Loucy (cell line): ENCODE measurements around the gene GNB1.

Experiments used
- H2AFZ ChIP-seq: fragments of 200-600 bp; sonication (generic); 2 replicates; pipeline ENCODE4 v1.6.0; 2016; ENCODE audit warnings: antibody characterized with exemption, mild to moderate bottlenecking, low read length, moderate library complexity
- H3F3A ChIP-seq: fragments of 200-600 bp; 2 replicates; pipeline ENCODE4 v1.6.0; 2016; ENCODE audit warnings: antibody characterized with exemption, low read depth, mild to moderate bottlenecking
- H3K27me3 ChIP-seq: fragments of 200-600 bp; sonication (generic); 2 replicates; pipeline ENCODE4 v1.6.1; 2014; ENCODE audit warnings: low read length, mild to moderate bottlenecking; ENCODE audit not compliant: insufficient read depth, poor library complexity, severe bottlenecking
- H3K36me3 ChIP-seq: fragments of 200-600 bp; sonication (generic); 2 replicates; pipeline ENCODE4 v1.6.1; 2016; ENCODE audit warnings: low read length; ENCODE audit not compliant: insufficient read depth
- H3K4me1 ChIP-seq: fragments of 200-600 bp; sonication (generic); 2 replicates; pipeline ENCODE4 v1.5.1; 2014; ENCODE audit warnings: low read length, mild to moderate bottlenecking; ENCODE audit not compliant: insufficient read depth, poor library complexity, severe bottlenecking
- H3K4me2 ChIP-seq: fragments of 200-600 bp; sonication (generic); 2 replicates; pipeline ENCODE4 v1.6.0; 2014; ENCODE audit warnings: antibody characterized with exemption, low read length, low read depth, mild to moderate bottlenecking; ENCODE audit not compliant: poor library complexity, severe bottlenecking
- H3K4me3 ChIP-seq: fragments of 200-600 bp; sonication (generic); 2 replicates; pipeline ENCODE4 v1.5.1; 2014; ENCODE audit warnings: low read length, mild to moderate bottlenecking, mixed read lengths; ENCODE audit not compliant: poor library complexity, severe bottlenecking
- H3K79me2 ChIP-seq: fragments of 200-600 bp; sonication (generic); 2 replicates; pipeline ENCODE4 v1.6.1; 2014; ENCODE audit warnings: low read length; ENCODE audit not compliant: insufficient read depth
- H3K9ac ChIP-seq: fragments of 200-600 bp; sonication (generic); 2 replicates; pipeline ENCODE4 v1.6.0; 2014; ENCODE audit warnings: mild to moderate bottlenecking, low read depth, low read length, moderate library complexity; ENCODE audit not compliant: poor library complexity, severe bottlenecking
- H3K9me2 ChIP-seq: fragments of 200-600 bp; sonication (generic); replicated peaks from 2 replicates; pipeline ENCODE4 v1.6.1; 2016; ENCODE audit warnings: low read depth, low read length, mixed read lengths
- H3K9me3 ChIP-seq: fragments of 200-600 bp; sonication (generic); 2 replicates; pipeline ENCODE4 v1.6.1; 2014; ENCODE audit warnings: mild to moderate bottlenecking, antibody characterized with exemption, low read length, low read depth; ENCODE audit not compliant: insufficient read depth
- H4K20me1 ChIP-seq: fragments of 200-600 bp; sonication (generic); 2 replicates; pipeline ENCODE4 v1.6.0; 2014; ENCODE audit warnings: antibody characterized with exemption, low read length, mild to moderate bottlenecking; ENCODE audit not compliant: insufficient read depth, poor library complexity, severe bottlenecking
- EZH2phosphoT487 ChIP-seq: fragments of 200-600 bp; IDR thresholded peaks from 2 replicates; pipeline ENCODE4 v1.6.1; 2018; ENCODE audit warnings: antibody characterized with exemption, mild to moderate bottlenecking, moderate library complexity, borderline replicate concordance
- TF ChIP-seq, protein P1 (sequence below): fragments of 200-600 bp; sonication (generic); conservative IDR thresholded peaks from 2 replicates; pipeline ENCODE4 v1.5.1; 2014; ENCODE audit warnings: mild to moderate bottlenecking, antibody characterized with exemption, low read length

GNB1 gene

DNA sequence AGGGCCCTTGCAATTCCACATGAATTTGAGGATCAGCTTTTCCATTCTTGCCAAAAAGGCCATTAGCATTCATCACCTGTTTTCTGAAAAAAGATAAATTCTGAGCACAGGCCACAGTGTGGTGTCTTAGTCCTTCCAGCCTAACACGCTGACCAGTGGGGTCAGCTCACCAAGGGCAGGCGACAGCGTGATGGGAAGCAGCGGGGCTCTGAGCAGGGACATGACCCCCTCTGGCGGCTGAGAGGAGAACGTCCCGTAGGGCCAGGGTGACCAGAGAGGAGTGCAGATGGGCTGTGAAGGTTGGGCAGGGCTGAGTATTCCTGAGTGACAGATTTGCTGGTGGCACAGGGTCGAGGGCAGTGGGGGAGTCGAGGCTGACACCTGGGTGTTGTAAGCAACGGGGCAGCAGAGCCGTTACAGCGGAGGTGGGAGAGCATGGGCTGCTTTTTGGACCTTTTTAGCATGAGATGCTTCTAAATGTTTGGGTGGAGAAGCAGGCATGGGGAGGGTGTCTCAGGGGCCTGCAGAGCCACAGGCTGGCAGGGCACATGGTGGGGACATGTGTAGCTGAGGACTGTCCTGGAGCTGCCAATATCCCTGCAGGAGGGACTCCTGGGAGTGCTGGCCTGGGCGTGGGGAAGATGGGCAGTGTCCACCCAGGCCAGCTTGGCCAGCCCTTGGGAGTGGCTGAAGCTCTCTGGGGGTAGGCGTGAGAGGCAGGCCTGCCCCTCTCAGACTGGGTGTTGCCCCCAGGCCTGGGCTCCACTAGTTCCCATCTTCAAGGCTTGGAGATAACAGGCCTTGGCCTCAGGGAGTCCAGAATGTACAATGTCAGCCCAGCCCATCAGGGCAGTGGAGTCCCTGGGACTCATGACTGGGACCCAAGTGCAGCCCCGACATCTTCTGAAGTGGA is 15.6 kb upstream of the GNB1 start:
- no peaks in the 10 kb centered on the region for H3F3A ChIP-seq
- H3K9me2 ChIP-seq: no peaks in the 10 kb centered on the region
- H4K20me1 ChIP-seq: no peaks in the 10 kb centered on the region
- H3K4me1 ChIP-seq: peaks cover 10% of the 10 kb centered on the region
- H3K9me3 ChIP-seq: no peaks in the 10 kb centered on the region
- H3K9ac ChIP-seq: peak overlapping the region; percentile 58
- H3K27me3 ChIP-seq: no peaks in the 10 kb centered on the region
- no peak overlapping the region for H3K4me2 ChIP-seq
- no peaks in the 10 kb centered on the region for H3K79me2 ChIP-seq
- no peaks in the 10 kb centered on the region for H3K36me3 ChIP-seq
- peak overlapping the region; percentile 19; the same call in 1 of the 2 replicates for H2AFZ ChIP-seq
- TF ChIP-seq, protein P1, sequence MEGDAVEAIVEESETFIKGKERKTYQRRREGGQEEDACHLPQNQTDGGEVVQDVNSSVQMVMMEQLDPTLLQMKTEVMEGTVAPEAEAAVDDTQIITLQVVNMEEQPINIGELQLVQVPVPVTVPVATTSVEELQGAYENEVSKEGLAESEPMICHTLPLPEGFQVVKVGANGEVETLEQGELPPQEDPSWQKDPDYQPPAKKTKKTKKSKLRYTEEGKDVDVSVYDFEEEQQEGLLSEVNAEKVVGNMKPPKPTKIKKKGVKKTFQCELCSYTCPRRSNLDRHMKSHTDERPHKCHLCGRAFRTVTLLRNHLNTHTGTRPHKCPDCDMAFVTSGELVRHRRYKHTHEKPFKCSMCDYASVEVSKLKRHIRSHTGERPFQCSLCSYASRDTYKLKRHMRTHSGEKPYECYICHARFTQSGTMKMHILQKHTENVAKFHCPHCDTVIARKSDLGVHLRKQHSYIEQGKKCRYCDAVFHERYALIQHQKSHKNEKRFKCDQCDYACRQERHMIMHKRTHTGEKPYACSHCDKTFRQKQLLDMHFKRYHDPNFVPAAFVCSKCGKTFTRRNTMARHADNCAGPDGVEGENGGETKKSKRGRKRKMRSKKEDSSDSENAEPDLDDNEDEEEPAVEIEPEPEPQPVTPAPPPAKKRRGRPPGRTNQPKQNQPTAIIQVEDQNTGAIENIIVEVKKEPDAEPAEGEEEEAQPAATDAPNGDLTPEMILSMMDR: peak; percentile 97
- TF ChIP-seq EZH2phosphoT487: no peak
- H3K4me3 ChIP-seq: no peak overlapping the region

- H3K9ac ChIP-seq: no peak overlapping the region
- H3K9me3 ChIP-seq: no peaks in the 10 kb centered on the region
- H3K4me2 ChIP-seq: no peak overlapping the region
- H3K27me3 ChIP-seq: no peaks in the 10 kb centered on the region
- H4K20me1 ChIP-seq: no peaks in the 10 kb centered on the region
- peaks cover 30% of the 10 kb centered on the region for H3K4me1 ChIP-seq
- H3K4me3 ChIP-seq: no peak overlapping the region
- H3F3A ChIP-seq: no peaks in the 10 kb centered on the region
- no peaks in the 10 kb centered on the region for H3K36me3 ChIP-seq
- no peak overlapping the region for H2AFZ ChIP-seq
- H3K9me2 ChIP-seq: no peaks in the 10 kb centered on the region
- no peaks in the 10 kb centered on the region for H3K79me2 ChIP-seq
- TF ChIP-seq EZH2phosphoT487: no peak
- TF ChIP-seq, protein P1: no peak
Measured at GRCh38 chr1:1903224-1903623, 12.3 kb upstream of the GNB1 start.

DNA sequence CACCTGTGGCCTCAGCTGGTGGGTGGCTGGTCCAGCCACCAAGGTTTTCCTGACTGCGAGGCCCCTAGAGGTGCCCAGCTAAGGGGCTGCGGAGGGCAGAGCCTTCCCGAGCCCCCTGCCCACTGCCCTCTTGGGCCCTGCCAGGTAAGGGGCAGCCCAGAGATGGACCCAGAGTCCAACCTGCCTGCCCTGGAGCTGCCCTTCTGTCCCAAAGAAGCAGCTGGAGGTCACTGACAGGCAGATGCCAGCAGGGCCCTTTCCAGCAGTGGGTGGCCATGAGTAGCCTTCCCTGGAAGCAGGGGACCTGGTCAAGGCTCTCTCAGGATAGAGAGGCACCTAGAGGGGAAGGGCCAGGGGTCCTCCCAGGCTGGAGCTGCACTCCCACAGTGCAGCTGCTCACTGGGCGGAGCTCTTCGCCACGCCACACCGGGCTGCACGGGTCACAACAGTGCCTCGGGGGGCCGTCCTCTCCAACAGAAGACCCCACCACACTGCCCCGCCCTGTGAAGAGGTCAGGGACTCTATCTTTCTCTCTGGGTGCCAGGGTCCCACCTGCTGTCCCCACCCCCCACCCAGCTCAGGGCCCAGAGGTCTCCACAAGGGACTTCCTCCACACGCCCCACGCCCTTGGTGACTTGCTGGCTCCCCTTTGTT is 10.9 kb upstream of the GNB1 start:
- no peaks in the 10 kb centered on the region for H3K36me3 ChIP-seq
- peak overlapping the region; percentile 30 for H3K9ac ChIP-seq
- H3K4me3 ChIP-seq: no peak overlapping the region
- no peak overlapping the region for H2AFZ ChIP-seq
- H4K20me1 ChIP-seq: no peaks in the 10 kb centered on the region
- H3K4me2 ChIP-seq: no peak overlapping the region
- H3F3A ChIP-seq: no peaks in the 10 kb centered on the region
- TF ChIP-seq EZH2phosphoT487: no peak
- TF ChIP-seq, protein P1: no peak
- H3K79me2 ChIP-seq: no peaks in the 10 kb centered on the region
- peaks cover 37% of the 10 kb centered on the region for H3K4me1 ChIP-seq
- H3K9me3 ChIP-seq: no peaks in the 10 kb centered on the region
- no peaks in the 10 kb centered on the region for H3K9me2 ChIP-seq
- H3K27me3 ChIP-seq: no peaks in the 10 kb centered on the region
